ENCODE data around the gene WWOX. TPM values are rescaled to one million over a fixed set of nuclear protein-coding genes. Genes with fewer than 3 reads are reported as not detected.

WWOX gene
- total RNA-seq, 1 experiment from 2014 or later = 28.3 TPM

GRCh38 chr16:79134300-79134699, 1034.8 kb downstream of the WWOX start:
- H3K79me2 ChIP-seq (ENCODE audit: low read length) = no peaks in the 10 kb centered on the region
- no peaks in the 10 kb centered on the region for H4K20me1 ChIP-seq (ENCODE audit: low read length)
- DNase-seq (no peak), ATAC-seq (no peak)
- BruUV-seq (replicated peaks) = no TSS peak
- H2AFZ ChIP-seq (ENCODE audit: low read length) = no peak overlapping the region
- H3K4me2 ChIP-seq (ENCODE audit: low read length) = no peak overlapping the region
- H3K4me3 ChIP-seq (ENCODE audit: low read length) = no peak overlapping the region
- no peaks in the 10 kb centered on the region for H3K36me3 ChIP-seq (ENCODE audit: low read depth, low read length)
- H3F3A ChIP-seq (ENCODE audit: low read length, unreplicated experiment) = no peaks in the 10 kb centered on the region
- H3K9me2 ChIP-seq (replicated peaks; ENCODE audit: low read length) = no peaks in the 10 kb centered on the region
- no peak overlapping the region for H3K9ac ChIP-seq (ENCODE audit: low read length)
- CTCF ChIA-PET = no interaction called here
- POLR2A ChIA-PET (ENCODE audit: unreplicated experiment) = no interaction called here
- H3K4me1 ChIP-seq (ENCODE audit: insufficient read depth, low read length) = no peaks in the 10 kb centered on the region
- no peaks in the 10 kb centered on the region for H3K9me3 ChIP-seq (ENCODE audit: low read length)
- no peaks in the 10 kb centered on the region for H3K27me3 ChIP-seq (ENCODE audit: low read length)
- no peak for TF ChIP-seq EZH2 (IDR thresholded peaks at IDR 0.05; ENCODE audit: low read length, unreplicated experiment)
- TF ChIP-seq EZH2phosphoT487 (IDR thresholded peaks at IDR 0.05; ENCODE audit: borderline replicate concordance, low read length) = no peak
- TF ChIP-seq CTCF (conservative IDR thresholded peaks at IDR 0.05; ENCODE audit: low read depth, low read length) = no peak
- H3K27ac ChIP-seq (ENCODE audit: low read length) = no peak overlapping the region
- intact Hi-C loops (cut with micrococcal nuclease) = no loop called here

GRCh38 chr16:79136955-79137354, 1037.5 kb downstream of the WWOX start:
- no peak for TF ChIP-seq EZH2 (IDR thresholded peaks at IDR 0.05; ENCODE audit: low read length, unreplicated experiment)
- no peak for TF ChIP-seq CTCF (conservative IDR thresholded peaks at IDR 0.05; ENCODE audit: low read depth, low read length)
- ChIA-PET POLR2A (ENCODE audit: unreplicated experiment) (no interaction called here), CTCF (no interaction called here)
- no peaks in the 10 kb centered on the region for H3K79me2 ChIP-seq (ENCODE audit: low read length)
- H2AFZ ChIP-seq (ENCODE audit: low read length) = no peak overlapping the region
- BruUV-seq (replicated peaks) = no TSS peak
- H3K4me3 ChIP-seq (ENCODE audit: low read length) = no peak overlapping the region
- H3K9ac ChIP-seq (ENCODE audit: low read length) = no peak overlapping the region
- intact Hi-C loops (cut with micrococcal nuclease) = no loop called here
- no peak overlapping the region for H3K4me2 ChIP-seq (ENCODE audit: low read length)
- no peaks in the 10 kb centered on the region for H3K4me1 ChIP-seq (ENCODE audit: insufficient read depth, low read length)
- H3K9me3 ChIP-seq (ENCODE audit: low read length) = no peaks in the 10 kb centered on the region
- ATAC-seq = no peak
- no peaks in the 10 kb centered on the region for H3K36me3 ChIP-seq (ENCODE audit: low read depth, low read length)
- no peaks in the 10 kb centered on the region for H3K9me2 ChIP-seq (replicated peaks; ENCODE audit: low read length)
- H3F3A ChIP-seq (ENCODE audit: low read length, unreplicated experiment) = no peaks in the 10 kb centered on the region
- peaks cover 6% of the 10 kb centered on the region; the same call in 1 of the 2 replicates for H3K27me3 ChIP-seq (ENCODE audit: low read length)
- no peak overlapping the region for H3K27ac ChIP-seq (ENCODE audit: low read length)
- DNase-seq = no peak
- H4K20me1 ChIP-seq (ENCODE audit: low read length) = no peaks in the 10 kb centered on the region

- CTCF ChIA-PET = no interaction called here
- ATAC-seq = no peak
- POLR2A ChIA-PET (ENCODE audit: unreplicated experiment) = no interaction called here
- Histone ChIP-seq H3K27me3 (ENCODE audit: low read length) (peaks cover 6% of the 10 kb centered on the region; the same call in 1 of the 2 replicates), H3F3A (ENCODE audit: low read length, unreplicated experiment) (no peaks in the 10 kb centered on the region), H3K36me3 (ENCODE audit: low read depth, low read length) (no peaks in the 10 kb centered on the region), H3K79me2 (ENCODE audit: low read length) (no peaks in the 10 kb centered on the region), H3K9me3 (ENCODE audit: low read length) (no peaks in the 10 kb centered on the region), H2AFZ (ENCODE audit: low read length) (no peak overlapping the region), H3K4me1 (ENCODE audit: insufficient read depth, low read length) (no peaks in the 10 kb centered on the region), H3K9me2 (replicated peaks; ENCODE audit: low read length) (no peaks in the 10 kb centered on the region), H4K20me1 (ENCODE audit: low read length) (no peaks in the 10 kb centered on the region), H3K27ac (ENCODE audit: low read length) (no peak overlapping the region), H3K4me3 (ENCODE audit: low read length) (no peak overlapping the region), H3K4me2 (ENCODE audit: low read length) (no peak overlapping the region), H3K9ac (ENCODE audit: low read length) (no peak overlapping the region)
- TF ChIP-seq EZH2phosphoT487 (IDR thresholded peaks at IDR 0.05; ENCODE audit: borderline replicate concordance, low read length) (no peak), EZH2 (IDR thresholded peaks at IDR 0.05; ENCODE audit: low read length, unreplicated experiment) (no peak), CTCF (conservative IDR thresholded peaks at IDR 0.05; ENCODE audit: low read depth, low read length) (no peak)
- no TSS peak for BruUV-seq (replicated peaks)
- intact Hi-C loops (cut with micrococcal nuclease) = no loop called here
- no peak for DNase-seq
Measured at GRCh38 chr16:79137426-79137939, 1038.0 kb downstream of the WWOX start.
